NCI-H748 treated with DMSO at 0.1 percent for 48 hours (cell line): ENCODE data around the gene SFSWAP.
"Not testable (repeated sequence)": the region's sequence is repeated elsewhere in the genome, so short reads cannot be mapped to it uniquely, and the experiment has no call there.

Experiments used
- DNase-seq: peaks from one replicate; lab custom pipeline; 2025; lab: John Stamatoyannopoulos, UW

SFSWAP gene

DNA sequence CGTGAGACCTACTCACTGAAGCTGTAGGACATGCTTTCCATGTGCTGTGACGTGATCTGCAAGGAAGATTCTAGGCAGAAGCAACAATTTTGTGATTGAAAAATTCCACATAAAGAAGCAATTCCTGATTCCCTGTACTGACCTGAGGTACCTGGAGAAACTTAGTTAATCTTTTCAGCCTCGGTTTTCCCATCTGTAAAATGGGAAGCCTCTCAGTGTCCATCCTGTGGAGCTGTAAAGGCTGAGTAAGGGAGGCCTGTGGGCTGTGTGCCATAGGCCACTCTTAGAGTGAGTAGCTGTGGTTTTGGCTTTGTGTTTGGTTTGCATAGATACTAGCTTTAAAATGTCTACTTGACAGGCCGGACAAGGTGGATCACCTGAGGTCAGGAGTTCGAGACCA lies 50.7 kb downstream of the SFSWAP start:
- no peak for DNase-seq

DNA sequence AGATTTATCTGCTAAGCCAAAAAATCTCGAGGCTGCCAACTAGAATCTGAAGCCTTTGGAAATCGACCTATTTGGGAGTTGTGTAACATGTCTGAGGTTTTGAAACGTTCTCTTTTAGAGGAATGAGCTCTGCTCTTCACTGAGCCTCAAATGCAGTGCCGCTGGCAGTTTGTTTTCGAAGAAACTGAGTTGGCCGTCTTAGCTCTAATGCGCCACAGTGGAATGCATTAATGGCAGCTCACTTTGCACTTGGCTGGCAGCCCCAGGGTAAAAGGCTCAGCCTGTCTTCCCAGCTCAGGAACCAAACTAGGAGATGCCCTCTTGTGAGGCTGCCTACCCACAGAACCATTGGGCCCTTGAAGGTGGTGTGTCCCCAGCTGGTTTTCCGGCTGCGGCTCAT lies 53.8 kb downstream of the SFSWAP start:
- DNase-seq, result no peak

DNA sequence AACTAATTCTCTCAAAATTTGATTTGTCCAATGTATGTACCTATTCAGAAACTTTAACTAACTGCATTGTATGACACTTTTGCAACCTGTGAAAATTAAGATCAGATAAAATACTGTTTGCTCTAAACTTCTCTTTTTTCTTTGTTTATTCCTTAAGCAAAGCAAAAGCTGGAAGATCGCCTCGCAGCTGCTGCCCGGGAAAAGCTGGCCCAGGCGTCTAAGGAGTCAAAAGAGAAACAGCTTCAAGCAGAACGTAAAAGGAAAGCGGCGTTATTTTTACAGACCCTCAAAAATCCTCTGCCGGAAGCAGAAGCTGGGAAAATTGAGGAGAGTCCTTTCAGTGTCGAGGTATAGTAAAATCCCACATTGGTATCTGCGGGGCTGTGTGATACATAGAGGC lies 55.1 kb downstream of the SFSWAP start:
- no peak for DNase-seq

DNA sequence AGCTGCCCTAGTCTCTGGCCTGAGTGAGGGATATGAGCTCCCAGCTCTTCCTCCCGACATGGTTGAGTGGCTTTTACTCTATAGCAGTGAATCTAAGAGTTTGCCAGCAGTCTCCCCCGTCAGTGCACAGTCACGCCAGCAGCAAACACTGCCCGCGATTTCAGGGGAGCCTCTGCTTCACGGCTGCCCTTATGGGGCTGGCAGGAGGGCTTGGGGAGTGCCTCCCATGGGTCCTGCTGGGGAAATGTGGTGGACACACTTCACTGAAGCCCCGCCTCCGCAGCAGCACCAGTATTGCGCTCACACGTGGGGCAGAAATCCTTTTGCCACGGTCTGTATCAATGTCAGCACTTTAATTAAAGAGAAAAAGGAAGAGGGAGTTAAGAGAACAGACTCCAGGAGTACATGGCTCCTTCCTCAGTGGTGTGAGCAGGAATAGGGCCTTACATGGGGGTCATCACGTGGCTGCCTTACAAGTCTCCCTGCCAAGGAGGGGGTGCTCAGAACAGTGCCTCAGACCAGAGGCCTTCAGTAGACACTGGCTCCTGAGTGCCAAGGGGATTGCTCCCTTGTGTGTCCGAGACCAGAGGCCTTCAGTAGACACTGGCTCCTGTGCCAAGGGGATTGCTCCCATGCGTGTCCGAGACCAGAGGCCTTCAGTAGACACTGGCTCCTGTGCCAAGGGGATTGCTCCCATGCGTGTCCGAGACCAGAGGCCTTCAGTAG lies 55.7 kb downstream of the SFSWAP start:
- DNase-seq, result no peak

DNA sequence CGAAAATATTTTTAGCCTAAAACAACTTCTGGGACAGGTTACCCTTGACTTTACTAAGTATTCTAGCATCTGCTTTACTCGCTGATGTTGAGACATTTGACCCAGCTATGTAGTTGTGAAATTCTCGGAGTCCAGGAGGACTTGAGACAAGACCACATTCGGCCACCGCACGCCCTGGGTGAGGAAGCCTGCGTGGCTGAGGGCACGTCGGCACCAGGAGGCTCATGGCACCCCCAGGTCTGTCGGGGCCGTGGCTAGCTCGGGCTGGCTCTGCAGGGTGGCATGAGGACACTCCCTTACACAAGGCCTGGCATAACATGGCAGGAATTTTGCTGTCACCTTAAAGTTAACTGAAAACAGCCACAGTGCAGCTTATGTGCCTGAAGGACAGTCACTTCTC lies 59.2 kb downstream of the SFSWAP start:
- no peak for DNase-seq

DNA sequence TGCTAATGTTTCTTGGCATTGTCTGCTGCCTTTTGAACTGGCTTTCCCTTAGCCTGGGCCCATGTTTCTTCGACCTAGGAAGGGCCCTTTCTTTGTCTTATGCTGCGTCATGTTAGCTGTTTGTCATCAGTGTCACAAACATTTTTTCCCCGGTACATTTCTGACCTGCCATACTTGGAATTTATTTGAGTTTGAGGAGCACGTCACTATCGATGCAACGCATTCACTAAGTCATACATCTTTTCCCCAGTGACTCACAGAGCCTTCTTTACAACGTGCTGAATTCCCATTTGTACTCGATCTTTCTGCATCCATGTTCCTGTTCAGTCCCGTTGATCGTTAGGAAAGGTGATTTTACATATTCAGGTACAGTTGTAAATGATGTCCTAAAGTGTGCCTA lies 61.1 kb downstream of the SFSWAP start:
- no peak for DNase-seq

DNA sequence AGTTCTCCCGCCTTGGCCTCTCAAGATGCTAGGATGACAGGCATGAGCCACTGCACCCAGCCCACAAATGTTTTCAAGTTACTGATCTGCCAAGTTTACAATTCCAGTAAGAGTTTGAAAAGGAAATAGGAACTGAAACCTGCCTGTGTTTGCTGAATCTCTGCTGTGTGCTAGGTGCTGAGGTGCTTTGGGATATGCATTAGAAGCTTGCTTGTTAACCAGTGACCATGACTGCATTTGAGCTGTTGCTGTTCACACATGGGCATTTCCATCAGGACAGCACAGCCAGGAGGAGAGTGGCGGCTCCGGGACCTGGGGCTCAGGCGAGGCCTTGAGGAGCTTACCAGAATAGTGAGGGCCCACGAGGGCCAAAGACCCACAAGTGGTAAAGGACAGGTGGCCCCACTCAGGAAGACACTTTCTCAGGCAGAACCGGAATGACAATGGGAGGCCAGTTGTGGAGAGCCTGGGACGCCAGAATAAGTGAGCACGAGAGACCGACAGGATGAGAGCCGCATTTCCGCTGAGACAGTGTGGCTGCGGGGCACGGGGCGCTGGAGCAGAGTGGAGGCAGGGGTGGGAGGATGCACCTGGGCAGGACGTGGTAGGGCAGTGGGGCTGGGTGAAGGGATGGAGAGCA lies 62.8 kb downstream of the SFSWAP start:
- DNase-seq, result no peak

DNA sequence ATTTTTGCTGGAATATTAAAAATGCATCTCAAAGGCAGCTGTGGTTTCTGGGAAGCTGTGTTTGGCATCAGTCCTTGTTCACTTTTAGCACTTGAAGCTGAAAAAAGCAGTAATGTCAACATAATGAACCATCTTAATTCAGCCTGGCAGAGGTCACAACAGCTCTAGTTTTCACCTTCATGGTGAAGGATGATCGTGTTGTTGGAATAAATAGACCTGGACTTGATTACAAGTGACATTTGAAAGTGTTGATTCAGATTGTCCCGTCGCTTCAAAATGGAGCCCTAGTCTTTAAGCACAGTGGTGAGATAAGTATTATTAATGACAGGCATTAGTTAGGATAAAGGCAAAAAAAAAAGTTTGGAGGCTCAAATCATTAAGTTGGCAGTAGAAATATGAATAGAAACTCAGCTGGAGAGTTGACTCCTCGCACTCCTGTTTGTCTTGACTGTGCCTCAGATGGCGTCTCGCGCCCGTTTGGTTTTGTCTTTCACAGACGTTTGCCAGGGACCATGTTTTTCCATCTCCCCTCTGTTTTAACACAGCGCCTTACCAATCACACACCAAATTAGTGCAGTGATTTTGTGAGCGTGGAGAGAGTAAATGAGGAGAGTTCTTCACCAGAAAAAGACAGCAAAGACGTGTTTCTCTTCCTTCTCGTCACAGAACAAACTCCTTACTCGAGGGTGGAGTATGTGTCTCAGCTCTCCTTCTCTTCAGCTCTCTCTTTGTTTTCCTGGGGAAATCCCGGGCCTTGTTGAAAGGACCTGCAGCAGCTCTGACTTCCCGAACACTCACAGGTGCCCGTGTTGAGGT lies 63.9 kb downstream of the SFSWAP start:
- DNase-seq, result no peak

DNA sequence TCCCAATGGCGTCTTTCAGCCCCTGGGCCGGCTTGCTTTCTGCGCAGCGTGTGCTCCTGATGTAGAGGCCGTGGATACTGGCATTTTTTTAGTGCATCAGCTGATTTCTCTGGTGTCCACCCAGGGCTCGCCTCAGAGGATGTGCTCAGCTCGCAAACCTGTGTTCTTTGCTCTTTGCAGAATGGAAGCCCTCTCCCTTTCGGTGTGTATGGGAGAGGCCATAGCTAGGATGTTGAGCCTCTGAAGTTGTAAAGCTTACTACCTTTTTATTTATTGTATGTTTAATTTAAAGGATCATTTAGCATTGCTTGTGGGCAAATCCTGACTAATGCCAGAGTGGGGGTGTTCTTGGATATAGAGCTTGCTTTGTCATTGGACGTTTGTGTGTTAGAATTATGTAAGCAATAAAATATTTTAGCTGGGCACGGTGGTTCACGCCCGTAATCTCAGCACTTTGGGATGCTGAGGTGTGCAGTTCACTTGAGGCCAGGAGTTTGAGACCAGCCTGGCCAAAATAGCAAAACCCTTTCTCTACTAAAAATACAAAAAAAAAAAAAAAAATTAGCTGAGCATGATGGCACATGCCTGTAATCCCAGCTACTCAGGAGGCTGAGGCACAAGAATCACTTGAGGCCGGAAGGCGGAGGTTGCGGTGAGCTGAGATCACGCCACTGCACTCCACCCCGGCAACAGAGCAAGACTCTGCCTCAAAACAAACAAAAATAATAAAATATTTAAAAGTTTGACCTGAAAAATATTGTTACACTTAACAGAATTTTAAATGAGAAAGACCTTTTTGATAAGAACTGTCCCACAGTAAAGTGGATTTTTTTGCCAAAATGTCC lies 64.7 kb downstream of the SFSWAP start:
- no peak for DNase-seq

DNA sequence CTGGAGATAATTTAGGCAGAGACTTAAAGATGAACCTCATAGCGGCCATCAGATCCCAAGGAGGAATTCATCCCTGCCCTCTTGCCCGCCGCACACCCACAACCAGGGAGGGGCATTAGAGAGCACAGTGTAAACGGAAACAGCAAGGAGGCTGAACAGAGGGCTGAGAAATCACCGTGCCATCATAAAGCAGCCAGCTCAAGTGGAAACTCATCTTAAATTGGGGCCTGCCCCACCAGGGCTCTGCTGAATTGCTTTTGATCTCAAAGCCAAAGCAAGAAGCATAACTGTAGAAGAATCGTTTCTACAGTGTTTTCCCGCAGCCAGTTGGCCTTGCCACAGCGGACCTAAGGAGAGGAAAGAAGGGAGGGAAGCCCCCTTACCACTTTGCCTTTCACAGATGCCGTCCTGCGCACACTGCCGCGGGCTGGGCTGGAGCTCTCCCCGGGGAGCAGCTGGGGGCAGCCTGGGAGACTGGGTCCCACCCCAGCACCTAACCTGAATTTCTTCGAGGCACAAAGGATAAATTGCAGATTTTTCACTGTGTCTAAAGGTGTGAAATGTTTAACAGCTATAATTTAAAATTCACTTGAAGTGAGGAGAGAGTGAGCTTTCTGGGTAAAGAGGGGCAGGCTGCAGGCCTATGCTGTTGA lies 65.5 kb downstream of the SFSWAP start:
- no peak for DNase-seq

DNA sequence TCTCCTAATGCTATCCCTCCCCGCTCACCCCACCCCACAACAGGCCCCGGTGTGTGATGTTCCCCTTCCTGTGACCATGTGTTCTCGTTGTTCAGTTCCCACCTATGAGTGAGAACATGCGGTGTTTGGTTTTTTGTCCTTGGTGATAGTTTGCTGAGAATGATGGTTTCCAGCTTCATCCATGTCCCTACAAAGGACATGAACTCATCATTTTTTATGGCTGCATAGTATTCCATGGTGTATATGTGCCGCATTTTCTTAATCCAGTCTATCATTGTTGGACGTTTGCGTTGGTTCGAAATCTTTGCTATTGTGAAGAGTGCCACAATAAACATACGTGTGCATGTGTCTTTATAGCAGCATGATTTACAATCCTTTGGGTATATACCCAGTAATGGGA lies 66.4 kb downstream of the SFSWAP start:
- not testable (repeated sequence) for DNase-seq

DNA sequence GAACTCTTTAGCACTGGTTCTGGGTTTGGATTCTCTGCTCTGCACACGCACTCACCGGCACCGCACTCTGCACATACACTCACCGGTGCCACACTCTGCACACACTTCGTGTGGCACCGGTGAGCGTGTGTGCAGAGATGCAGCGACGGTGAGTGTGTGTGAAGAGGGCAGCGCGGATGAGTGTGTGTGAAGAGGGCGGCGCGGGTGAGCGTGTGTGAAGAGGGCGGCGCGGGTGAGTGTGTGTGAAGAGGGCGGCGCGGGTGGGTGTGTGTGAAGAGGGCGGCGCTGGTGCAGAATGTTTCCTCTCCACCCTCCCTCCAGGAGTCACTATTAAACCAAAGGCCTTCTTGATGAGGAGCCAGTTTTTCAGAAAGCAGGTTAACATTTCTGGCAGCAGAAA lies 68.1 kb downstream of the SFSWAP start:
- DNase-seq, result no peak

DNA sequence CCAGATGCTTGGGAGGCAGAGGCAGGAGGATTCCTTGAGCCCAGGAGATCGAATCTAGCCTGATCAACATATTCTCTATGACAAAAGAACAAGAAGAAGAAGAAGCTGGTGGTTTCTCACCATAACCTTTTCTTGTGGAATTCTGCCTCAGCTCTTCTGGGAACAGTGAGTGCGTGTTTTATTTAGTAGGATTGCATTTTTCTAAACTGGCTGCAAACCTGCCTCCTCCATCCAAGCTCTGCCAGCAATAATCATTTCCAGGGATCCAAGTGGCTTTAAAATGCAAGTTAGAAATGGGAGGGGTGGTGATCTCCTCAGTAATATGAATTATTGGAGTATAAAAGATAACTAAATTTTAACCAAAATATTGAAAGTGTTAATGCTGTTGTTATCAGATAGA lies 71.2 kb downstream of the SFSWAP start:
- DNase-seq, result no peak

DNA sequence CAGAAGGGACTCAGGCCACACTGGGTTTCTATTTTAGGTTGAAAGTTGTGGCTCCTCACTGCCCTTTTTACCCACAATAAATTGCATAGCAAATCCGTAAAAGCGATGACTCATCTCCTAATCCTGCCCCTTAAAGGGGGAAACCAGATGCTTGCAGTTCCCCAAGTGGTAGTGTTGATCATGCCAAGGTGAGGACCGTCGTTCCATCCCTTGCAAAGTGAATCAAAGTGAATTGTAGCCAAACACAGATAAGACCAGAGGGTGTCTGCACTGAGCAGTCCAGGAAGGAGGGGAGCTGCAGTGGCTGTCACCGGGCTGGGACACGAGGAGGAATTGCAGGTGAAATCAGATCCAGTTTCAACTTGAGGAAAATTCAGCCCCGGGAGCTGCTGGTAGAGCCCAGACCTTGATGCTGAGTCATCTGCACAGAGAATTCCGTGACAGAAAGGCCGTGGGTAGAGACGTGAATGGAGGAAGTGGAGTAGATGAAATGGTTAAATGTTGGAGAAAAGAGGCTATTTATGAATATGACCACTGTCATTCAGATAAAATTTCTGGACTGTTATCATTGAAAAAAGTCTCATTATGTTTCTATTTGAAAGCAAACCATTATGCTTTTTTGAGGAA lies 73.1 kb downstream of the SFSWAP start:
- no peak for DNase-seq

DNA sequence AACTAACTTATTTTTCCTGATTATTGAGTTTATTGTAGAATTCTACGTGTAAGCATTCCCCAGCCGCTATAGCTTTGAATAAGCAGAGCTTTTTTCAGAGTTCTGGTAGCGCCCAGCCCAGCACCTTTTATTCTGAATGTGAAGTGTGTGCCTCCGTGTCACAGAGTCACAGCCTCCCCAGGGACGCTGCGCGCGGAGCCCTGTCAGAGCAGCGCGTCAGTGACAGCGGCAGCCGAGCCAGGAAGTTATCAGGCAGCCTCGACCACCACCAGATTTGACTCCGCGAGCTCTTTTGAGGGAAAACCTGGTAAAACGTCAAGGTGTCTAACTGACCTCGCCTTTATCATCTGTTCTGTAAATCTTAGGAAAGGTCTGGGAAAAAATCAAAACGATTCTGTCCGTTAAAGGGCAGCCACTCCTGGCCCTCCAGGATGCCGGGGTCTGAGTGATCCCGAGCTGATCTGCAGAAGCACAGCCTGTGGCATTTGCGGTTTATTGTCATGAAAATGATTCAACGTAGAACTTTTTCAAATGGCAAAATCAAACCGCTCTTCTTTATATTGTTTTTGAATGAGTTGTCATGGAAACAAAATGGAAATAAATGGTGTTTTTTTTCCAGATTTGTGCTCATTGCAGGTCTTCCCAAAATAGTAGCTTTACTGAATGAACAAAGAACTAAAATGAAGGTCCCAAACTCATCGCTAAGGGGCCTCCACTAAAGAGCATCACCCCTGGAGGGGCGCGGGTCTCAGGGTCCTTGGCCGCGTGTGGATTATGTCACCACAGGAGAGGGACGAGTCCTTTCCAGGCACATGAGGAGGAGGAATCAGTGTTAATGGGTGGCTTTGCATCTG lies 74.2 kb downstream of the SFSWAP start:
- no peak for DNase-seq

DNA sequence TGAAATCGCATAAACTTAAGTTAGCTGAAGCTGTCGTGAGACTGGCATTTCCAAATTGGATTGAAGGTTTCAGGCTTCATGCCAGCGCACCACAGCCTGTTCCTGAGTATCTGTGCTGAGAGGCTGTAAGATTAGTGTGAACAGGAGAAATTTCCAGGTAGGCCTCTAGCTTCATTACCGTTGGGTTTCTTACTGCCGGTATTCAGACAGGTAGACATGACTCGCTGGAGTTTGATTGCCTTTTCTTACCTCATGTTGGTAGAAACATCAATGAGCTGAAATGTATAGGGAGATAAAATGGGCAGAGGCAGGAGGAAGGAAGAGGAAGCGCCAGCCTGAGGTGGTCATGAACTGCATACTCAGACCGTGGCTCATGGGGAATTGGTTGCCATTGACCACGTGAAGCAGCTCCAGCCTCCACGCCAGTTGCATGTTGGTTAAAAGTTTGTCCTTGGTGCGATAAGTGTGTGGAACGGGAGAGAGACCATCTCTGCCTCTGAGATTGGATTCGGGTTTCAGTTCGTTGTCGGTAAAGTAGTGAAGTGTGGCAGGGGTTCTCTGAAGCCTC lies 75.0 kb downstream of the SFSWAP start:
- DNase-seq, result no peak

DNA sequence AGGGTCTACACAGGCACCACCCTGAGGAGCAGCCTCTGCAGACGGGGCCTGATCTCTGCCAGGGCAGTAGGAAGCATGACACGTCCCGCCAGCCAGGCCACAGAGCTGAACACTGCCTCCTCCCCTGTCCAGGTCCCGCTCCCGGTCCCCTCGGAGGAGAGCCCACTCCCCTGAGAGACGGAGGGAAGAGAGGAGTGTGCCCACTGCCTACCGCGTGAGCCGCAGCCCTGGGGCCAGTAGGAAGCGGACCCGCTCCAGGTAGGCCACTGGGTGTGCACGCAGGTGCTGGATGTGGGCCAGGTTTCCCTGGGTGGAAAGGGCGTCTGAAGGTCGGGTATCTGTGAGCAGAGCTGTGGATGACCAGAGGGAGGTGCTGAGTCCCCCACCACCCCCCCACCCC lies 75.4 kb downstream of the SFSWAP start:
- DNase-seq, result no peak

DNA sequence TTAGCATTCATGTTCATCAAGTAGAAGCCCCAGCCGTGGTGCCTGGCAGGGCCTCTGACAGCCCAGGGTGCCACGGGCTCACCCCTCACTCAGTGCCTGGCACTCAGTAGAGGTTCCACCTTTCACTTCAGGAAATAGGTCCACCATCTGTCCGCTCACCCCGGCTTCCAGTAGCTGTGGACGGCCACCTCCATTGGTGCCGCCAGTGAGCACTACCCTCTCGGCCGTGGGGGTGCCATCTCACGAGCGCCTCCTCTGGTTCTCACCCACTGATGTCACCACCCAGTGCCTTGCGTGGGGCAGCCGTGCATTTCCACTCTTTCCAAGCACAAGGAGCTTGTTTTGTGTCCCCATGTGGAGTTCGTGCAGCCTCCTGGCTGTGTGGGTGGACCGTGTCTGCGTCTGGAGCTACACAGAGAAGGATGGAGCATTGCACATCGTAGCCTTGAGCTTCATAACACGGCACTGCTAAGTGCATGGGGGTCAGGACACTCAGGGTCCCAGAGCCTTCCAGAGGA lies 76.3 kb downstream of the SFSWAP start:
- DNase-seq, result no peak

DNA sequence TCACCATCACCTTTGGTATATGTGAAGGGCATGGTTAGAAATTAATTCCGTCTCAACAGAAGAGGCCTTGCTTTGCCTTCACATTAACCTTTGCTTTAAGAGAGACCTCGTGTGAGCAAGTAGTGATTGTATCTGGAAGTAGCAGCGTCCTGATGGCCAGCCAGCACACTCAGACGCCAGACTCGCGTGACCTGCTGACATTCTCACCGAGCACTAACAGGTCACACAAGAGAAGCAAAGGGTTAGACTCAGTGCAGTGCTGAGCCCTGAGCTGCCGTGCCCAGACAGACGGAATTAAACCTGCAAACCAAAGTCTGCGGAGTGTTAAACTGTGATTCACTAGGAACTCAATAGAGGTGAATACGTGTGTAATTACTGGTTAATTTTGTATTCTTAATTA lies 77.2 kb downstream of the SFSWAP start:
- no peak for DNase-seq

DNA sequence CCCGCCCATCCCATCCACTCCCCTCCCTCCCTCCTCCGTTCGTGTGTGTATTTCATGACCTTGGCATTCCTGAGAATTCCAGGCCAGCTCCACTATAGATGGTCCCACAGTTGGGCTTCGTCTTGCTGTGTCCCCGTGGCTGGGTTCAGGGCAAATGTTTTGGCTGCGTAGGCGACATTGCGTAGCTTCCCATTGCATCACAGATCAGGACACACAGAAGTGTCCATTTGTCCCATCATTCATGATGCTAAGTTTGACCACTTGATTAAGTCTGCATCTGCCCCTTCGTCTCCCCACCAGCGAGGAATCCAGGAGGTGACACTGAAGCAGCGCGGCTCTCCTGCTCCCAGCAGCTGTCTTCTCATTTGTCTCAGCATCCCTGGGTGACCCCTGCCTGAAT lies 78.7 kb downstream of the SFSWAP start:
- no peak for DNase-seq
